ENCODE measurements around the gene TNFRSF13B.

DNA sequence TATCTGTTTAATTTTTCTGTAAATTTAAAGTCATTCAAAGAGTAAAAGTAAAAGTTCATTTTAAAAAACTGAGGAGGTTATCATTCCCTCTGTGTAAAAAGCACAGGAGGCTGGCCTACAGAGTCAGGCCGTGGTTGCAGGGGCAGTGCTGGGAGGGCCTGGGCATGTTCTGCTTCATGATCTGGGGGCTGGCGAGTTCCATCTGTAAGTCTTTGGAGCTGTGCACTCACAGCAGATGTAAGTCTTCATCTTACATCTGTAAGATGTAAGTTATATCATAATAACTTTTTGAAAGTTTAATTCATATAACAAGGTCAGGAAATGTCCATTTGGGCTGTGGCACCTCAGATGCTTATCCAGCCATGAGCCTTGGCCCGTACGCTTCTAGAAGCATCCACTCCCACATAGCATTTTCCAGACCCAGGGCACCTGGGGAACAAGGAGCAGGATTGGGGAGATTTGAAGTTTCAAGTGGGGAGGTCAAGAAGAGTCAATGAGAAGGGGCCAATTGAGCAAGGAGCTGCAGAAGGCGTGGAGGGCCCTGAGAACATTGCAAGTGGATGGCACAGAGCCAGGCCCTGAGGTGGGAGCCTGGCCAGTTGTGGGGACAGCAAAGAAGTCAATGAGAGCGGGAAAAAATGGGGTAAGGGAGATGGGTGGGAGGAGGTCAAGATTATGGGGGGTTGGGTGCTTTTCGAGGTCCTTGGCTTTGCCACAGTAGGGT is 54.1 kb downstream of the TNFRSF13B start:
- no peak for TF ChIP-seq RAD21 (IDR thresholded peaks at IDR 0.05; ENCODE audit: low read depth)
- no peak for TF ChIP-seq NFIC (IDR thresholded peaks at IDR 0.05)
- no peak for TF ChIP-seq USF1 (IDR thresholded peaks at IDR 0.05)
- TF ChIP-seq REST (IDR thresholded peaks at IDR 0.05; ENCODE audit: low read depth): no peak
- TF ChIP-seq EP300 (IDR thresholded peaks at IDR 0.05; ENCODE audit: borderline replicate concordance): no peak
- TF ChIP-seq YY1 (IDR thresholded peaks at IDR 0.05; ENCODE audit: low read depth): no peak
- TF ChIP-seq EGR1 (IDR thresholded peaks at IDR 0.05): no peak
- no peak for TF ChIP-seq TEAD4 (IDR thresholded peaks at IDR 0.05)
- TF ChIP-seq TAF1 (IDR thresholded peaks at IDR 0.05; ENCODE audit: low read depth): no peak
- TF ChIP-seq FOXM1 (IDR thresholded peaks at IDR 0.05; ENCODE audit: borderline replicate concordance, low read depth): no peak
- TF ChIP-seq CREB1 (IDR thresholded peaks at IDR 0.05; ENCODE audit: low read depth): no peak
- TF ChIP-seq MAX (IDR thresholded peaks at IDR 0.05): no peak
- TF ChIP-seq CEBPB (IDR thresholded peaks at IDR 0.05): no peak
- TF ChIP-seq ZBTB7A (IDR thresholded peaks at IDR 0.05; ENCODE audit: low read depth): no peak

All from Ishikawa (cell line).